ENCODE data around the gene CBFA2T3. TPM values are rescaled to one million over a fixed set of nuclear protein-coding genes. Genes with fewer than 3 reads are reported as not detected.

Gene CBFA2T3
- total and polyA plus RNA-seq, 2 of the 8 experiments (the other 6 are each of a cell fraction or from before 2014, with no cell fraction given) = 0.51 to 1.3 TPM

DNA sequence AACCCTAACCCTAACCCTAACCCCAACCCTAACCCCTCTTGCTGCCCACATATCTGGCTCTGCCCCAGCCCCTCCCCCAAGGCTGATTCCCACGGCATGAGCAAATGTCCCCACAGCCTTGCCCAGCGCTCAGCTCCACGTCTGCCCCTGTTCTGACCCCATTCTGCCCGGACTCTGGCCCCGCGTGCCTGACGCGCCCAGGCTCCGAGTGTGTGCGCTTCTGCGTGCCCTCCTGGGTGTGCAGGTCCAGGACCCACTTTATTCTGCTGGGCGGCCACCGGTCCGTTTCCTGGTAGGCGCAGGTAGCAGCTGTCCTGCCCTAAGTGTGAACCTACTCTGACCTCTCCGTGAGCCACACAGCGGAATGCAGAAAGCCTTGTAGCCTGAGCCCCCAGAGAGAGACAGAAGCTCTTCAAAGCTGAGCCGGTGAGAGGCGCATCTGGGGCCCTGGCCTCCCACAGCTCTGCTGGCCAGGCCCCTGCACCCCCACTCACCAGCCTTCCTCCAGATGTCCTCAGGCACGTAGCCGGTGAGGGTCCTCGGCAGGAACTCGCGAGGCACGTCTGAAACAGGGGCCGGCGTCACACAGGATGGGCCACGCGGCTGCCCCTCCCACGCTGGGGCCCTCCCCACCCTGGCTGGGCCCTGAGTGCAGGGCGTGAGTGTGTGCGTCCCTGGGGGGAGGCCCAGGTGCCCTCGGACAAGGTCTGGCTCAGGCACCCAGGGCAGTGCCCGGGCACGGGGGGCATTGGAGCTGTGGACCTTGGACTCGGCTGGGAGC lies 96.6 kb downstream of the CBFA2T3 start:
- FAIRE-seq (no peak), DNase-seq (ENCODE audit: low read depth in 1 of 2, low spot score in 2 of 2) (no peak)
- H3K18ac ChIP-seq (ENCODE audit: extremely low read depth, low read length) = peak overlapping the region; percentile 32
- CTCF ChIA-PET (ENCODE audit: partially characterized antibody) = interaction anchor here (0.6 to 4.4 kb wide), 18 partner anchors 10 to 337 kb away, joined by 3 to 15 read pairs (median 3); partner anchors contain the start of gene ZNF778
- H3K23ac ChIP-seq (ENCODE audit: insufficient read length) = no peak overlapping the region
- H2BK15ac ChIP-seq (ENCODE audit: low read length) = peak overlapping the region; percentile 61; the same call in 1 of the 2 replicates
- TF ChIP-seq GABPA (IDR thresholded peaks at IDR 0.05; ENCODE audit: borderline replicate concordance, insufficient read depth, low read length) (0 out of 2 replicates have a peak, but pooled peaks have one; percentile 6), KDM1A (IDR thresholded peaks at IDR 0.05; ENCODE audit: borderline replicate concordance, low read length) (no peak)
- H3K23me2 ChIP-seq (ENCODE audit: low read depth, low read length) = no peaks in the 10 kb centered on the region; the same call in 1 of the 2 replicates
- peak overlapping the region in 1 of 2 experiments; percentile 30; a peak in 1 of 4 replicates for H3K4me2 ChIP-seq (ENCODE audit: insufficient read depth in 1 of 2, low read depth in 2 of 2, low read length in 2 of 2)
- 0 out of 7 replicates have a peak overlapping the region, but pooled peaks of 1 of the 4 experiments have one; percentile 6 for H3K9ac ChIP-seq (replicated peaks in 1 of 4; ENCODE audit: extremely low read depth in 1 of 4, low read depth in 3 of 4, low read length in 3 of 4)
- no peaks in the 10 kb centered on the region; the same call in 1 of the 2 replicates for H3K79me1 ChIP-seq (ENCODE audit: low read depth, low read length)
- H3K36me3 ChIP-seq (ENCODE audit: control insufficient read depth in 2 of 4, insufficient read depth in 4 of 4, low read length in 3 of 4) = no peaks in the 10 kb centered on the region
- H3K27ac ChIP-seq (ENCODE audit: low read depth, low read length) = no peak overlapping the region
- no peak overlapping the region for H2BK20ac ChIP-seq (ENCODE audit: low read length)
- H2BK12ac ChIP-seq (ENCODE audit: low read depth, low read length) = no peak overlapping the region
- H3K9me3 ChIP-seq (ENCODE audit: insufficient read depth in 2 of 2, low read depth in 1 of 2, low read length in 1 of 2) = no peaks in the 10 kb centered on the region
- no peak overlapping the region for H3K4me3 ChIP-seq (ENCODE audit: extremely low read depth in 1 of 4, insufficient read depth in 2 of 4, low read depth in 3 of 4, low read length in 4 of 4)
- H3K4me1 ChIP-seq (replicated peaks in 1 of 4; ENCODE audit: control insufficient read depth in 3 of 4, insufficient read depth in 4 of 4, low read length in 3 of 4) = peaks cover 0 to 9% (median 4%) of the 10 kb centered on the region in 4 experiments; a peak in 4 of 7 replicates
- WGBS, 2 experiments (ENCODE audit: extremely low coverage in 1 of 2, insufficient coverage in 1 of 2, insufficient read length in 1 of 2, insufficient replicate concordance in 2 of 2, low coverage in 1 of 2, low lambda C conversion rate in 2 of 2, missing lambda C conversion rate in 1 of 2) = 88% methylated on average over 32 of the region's 36 CpGs; no CpG with 5 or more reads in 1 of the 2 experiments
- no peak overlapping the region; the same call in 1 of the 2 replicates for H2BK5ac ChIP-seq (ENCODE audit: low read depth, low read length)
- no peak overlapping the region for H2AK5ac ChIP-seq (ENCODE audit: low read depth, low read length)
- peak overlapping the region; percentile 40 for H4K91ac ChIP-seq (replicated peaks; ENCODE audit: insufficient read length, low read length)
- peaks cover 0 to 7% (median 1%) of the 10 kb centered on the region in 4 experiments; a peak in 2 of 7 replicates for H3K27me3 ChIP-seq (replicated peaks in 1 of 4; ENCODE audit: control insufficient read depth in 3 of 4, extremely low read depth in 1 of 4, insufficient read depth in 3 of 4, low read length in 3 of 4)
- no peak overlapping the region for H2AFZ ChIP-seq (ENCODE audit: low read length)
- no peak overlapping the region for H2BK120ac ChIP-seq (replicated peaks; ENCODE audit: low read depth, low read length)
- no peaks in the 10 kb centered on the region for H3K79me2 ChIP-seq (ENCODE audit: control insufficient read depth in 1 of 2, insufficient read depth in 2 of 2, low read length in 2 of 2)
- H3K56ac ChIP-seq (replicated peaks; ENCODE audit: insufficient read length, low read depth, low read length) = no peak overlapping the region
- peak overlapping the region; percentile 59 for H3K4ac ChIP-seq (replicated peaks; ENCODE audit: insufficient read length, low read depth, low read length)
- H4K20me1 ChIP-seq (replicated peaks in 1 of 2; ENCODE audit: control insufficient read depth in 1 of 2, insufficient read depth in 2 of 2, low read length in 2 of 2) = peaks cover 0 to 4% of the 10 kb centered on the region in 2 experiments
- H3K14ac ChIP-seq (ENCODE audit: insufficient read length) = no peak overlapping the region
- POLR2A ChIA-PET (ENCODE audit: partially characterized antibody) = interaction anchor here (0.7 to 1.5 kb wide), 7 partner anchors 23 to 70 kb away, joined by 3 to 5 read pairs (median 4); partner anchors contain the start of genes APRT, GALNS and TRAPPC2L
- peak overlapping the region; percentile 15 for H4K5ac ChIP-seq (ENCODE audit: insufficient read length, low read depth, low read length)
- H4K8ac ChIP-seq (ENCODE audit: extremely low read depth, insufficient read depth, low read length) = peak overlapping the region; percentile 75
